GM19372 (cell line): Measurements from ENCODE around the gene FCN3.

Source experiments
- ATAC-seq: cut with Tn5 transposase; IDR thresholded peaks from one replicate; pipeline ENCODE4 v1.9.1; 2021; ENCODE audit warnings: mild to moderate bottlenecking, low read depth, moderate library complexity; ENCODE audit not compliant: unreplicated experiment

The FCN3 gene

DNA sequence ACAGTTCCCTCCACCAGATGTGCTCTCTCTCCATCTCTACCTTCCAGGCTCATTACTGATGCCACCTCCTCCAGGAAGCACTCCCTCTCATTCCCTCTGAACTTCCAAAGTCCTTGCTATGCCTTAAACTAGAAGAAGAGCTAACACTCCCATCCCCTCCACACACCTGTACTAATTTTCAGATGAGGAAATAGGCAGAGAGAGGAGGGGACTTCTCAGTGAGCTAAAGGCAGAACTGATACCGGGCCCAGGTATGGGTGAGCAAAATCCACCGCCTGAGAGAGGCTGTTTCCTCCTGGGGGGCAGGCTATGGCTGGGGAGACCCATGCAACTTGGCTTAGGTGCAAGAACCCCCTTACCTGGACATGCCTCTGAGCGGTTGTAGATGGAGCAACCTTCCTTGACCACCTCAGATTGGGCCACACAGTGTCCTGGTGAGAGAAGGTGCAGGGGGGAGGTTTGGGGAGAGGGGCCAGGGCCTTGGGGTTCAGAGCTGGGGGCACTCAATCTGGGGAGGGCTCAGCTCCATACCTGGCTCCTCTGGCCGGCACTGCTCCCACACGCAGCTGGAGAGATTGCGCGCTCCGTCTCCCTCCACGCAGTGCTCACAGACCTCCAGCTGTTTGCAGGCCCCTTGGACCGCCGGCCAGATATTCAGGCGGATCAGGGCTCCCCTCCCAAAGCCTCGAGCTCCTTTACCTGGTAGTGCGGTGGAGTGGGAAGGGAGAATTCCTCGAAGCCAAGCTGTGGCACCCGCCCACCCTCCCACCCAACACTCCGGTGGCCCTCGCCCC, 7.5 kb upstream of the FCN3 start:
- ATAC-seq = no peak

DNA sequence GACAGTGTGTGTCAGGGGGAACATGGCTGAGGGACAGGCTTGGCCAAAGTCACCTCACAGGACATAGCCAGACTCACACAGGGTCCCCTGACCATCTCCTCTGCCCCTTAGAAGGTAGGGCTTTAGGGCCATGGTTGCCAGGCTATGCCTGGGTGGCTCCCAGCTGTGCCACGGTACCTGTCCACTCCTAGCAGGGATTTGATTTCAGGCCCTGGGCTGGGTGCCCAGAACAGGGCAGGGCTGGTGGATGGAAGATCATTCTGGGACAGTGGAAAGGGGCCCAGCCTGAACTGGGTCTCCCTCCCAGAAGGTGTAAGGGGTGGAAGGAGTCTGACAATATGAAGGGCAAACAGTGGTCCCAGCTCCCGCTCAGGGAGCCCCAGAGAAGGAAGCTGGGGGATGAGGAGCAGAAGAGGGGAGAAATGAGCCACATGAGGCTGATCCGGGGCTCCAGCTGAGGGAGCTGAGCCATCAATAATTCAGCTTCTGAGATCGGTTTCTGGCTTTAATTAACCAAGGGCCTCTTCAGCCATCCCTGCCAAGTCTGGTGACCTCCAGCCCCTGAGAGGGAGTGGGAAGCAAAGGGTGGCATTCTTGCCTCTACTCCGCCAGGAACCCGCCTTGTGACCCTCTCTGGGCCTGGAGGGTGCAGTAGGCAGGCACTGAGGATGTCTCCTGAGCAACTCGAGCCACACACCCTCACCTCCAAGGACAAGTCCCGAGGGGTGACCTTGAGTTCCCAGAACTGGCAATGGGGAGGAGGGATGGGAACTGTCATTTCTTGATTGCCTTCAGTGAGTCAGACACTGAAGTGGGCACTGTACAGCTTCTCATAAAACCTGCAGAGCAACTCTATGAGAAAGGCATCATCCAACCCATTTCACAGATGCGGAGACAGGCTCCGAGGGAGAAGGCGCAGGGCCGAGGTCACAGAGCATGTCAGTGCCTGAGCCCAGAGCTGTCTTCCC, 6.4 kb upstream of the FCN3 start:
- ATAC-seq = no peak

DNA sequence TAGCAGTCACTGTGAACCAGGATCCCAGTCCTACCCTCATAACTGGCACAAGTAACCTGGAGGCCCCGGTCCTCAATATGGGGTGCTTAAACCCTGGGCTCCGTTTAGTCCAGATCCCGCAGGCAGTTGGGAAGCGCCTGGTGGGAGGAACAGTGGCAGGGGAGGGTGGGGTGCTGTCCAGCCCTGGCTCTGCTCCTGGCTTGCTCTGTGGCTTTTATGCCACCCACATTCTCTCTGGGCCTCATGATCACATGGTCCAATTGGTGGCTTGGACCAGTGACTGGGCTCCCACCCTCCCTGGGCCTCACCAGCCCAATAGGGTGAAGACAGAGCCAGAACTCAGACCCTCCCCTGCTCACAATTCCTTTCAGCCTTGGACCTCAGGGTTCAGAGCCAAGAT, 5.6 kb upstream of the FCN3 start:
- ATAC-seq = no peak

DNA sequence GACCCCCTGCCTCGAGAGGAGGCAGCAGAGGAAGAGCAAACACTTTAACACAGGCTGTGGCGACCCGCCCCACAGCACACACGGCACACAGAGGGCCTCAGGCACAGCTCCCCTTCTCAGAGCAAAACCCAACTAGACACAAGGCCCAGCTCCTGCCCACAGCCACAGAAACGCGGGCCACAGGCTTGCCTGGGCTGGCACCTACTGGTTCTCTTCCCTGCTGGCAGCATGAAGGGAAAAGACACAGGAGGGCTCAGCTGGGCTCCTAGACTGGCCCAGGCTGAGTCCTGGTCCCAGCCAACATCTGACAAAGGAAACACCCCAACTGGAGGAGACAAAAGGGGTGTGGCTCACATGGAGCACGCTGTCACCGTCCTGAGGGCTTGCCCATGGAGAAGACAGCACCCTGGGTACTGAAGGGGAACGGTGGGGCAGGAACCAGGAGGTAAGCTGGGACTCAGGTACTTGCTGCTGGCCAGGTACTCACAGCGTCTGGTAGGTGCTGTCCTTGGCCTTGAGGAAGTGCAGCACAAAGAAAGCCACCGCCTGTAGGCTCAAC, 5.0 kb upstream of the FCN3 start:
- ATAC-seq = no peak

DNA sequence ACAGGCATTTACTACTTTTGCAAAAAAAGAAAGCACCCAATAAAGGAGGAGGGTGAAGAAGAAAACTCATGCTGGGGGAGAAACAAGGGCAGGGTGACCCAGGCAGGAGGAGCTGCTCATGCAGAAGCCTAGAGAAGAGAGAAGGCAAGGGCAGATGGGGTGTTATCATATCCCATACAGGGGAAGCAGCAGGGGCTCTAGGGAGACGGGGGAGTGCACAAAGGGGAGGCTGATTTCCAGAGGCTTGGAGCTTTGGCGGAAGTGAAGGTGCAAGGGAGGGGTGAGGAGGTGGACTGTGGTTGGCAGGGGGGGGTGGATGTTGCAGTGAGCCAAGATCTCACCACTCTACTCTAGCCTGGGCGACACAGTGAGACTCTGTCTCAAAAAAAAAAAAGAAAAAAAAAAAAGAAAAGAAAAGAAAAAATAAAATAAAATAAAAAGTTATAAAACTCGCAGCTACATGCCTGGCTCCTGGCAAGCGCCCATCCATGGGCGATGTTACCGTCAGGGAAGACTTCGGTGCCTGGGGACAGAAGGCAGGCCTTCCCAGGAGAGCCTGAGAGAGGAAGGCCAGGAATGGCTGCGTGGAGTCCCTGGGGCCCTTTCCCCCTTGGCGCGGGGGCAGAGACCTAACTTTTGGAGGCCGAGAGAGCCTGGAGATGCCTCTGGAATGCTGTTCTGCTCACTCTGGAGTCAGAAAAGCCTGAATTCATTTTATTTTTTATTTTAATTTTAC, 3.3 kb upstream of the FCN3 start:
- ATAC-seq = no peak

DNA sequence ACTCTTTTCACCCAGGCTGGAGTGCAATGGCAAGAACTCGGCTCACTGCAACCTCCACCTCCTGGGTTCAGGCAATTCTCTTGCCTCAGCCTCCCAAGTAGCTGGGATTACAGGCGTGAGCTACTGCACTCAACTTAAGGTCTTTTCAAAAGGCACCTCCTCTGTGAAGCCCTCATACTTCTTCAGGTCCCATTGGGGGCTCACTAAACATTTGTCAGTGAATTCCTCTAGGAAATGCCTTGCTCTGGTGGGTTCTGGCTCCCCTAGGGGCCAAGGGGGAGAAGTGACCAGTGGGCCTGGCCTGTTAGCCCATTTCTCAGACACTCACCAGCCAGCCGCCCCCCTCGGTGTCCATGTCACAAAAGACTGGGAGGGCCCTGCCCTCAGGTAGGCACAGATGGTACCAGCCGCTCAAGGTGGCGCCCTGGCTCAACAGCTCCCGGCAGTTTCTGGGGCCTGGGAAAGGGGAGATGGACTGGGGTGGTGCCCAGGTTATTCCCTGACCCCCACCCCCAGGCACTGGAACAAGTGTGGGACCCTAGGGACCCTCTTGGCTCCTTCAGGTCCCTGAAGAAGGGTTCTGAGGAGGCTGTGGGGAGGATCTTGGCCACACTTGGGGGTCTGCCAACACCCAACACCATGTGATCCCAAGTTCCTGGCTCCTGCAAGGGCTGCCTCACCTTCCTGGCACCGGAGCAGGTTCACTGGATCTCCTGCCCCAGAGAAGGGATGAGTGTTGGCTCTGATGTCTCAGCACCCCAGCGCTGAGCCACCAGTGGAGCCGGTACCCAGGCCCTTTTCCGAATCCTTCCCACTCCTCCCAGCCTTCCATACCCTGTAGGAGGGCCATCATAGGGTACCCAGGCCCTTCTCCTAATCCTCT, 1.6 kb downstream of the FCN3 start:
- ATAC-seq = no peak

DNA sequence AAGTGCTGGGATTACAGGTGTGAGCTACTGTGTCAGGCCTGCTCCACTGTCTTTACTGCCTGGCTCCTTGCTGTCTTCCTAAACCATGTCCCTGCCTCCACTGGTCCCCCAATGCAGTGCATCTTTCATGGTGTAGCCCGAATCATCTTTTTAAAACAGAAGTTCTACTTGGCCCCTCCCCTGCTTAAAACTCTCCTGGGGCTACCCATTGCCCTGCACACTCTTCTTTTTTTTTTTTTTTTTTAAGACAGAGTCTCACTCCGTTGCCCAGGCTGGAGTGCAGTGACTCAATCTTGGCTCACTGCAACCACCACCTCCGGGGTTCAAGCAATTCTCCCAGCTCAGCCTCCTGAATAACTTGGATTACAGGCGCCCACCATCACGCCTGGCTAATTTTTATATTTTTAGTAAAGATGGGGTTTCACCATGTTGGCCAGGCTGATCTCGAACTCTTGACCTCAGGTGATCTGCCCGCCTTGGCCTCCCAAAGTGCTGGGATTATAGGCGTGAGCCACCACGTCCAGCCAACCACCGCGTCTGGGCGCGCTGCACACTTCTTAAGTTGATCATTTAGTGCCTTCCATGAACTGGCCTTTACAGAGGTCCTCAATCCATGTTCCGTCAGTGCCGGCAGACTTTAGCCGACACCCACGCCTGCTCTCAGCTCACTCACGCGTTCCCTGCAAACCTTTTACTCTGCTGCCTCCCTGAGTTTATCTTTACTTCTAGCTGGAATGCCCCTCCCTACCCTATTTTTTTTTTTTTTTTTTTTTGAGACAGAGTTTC, 2.4 kb downstream of the FCN3 start:
- ATAC-seq = no peak

DNA sequence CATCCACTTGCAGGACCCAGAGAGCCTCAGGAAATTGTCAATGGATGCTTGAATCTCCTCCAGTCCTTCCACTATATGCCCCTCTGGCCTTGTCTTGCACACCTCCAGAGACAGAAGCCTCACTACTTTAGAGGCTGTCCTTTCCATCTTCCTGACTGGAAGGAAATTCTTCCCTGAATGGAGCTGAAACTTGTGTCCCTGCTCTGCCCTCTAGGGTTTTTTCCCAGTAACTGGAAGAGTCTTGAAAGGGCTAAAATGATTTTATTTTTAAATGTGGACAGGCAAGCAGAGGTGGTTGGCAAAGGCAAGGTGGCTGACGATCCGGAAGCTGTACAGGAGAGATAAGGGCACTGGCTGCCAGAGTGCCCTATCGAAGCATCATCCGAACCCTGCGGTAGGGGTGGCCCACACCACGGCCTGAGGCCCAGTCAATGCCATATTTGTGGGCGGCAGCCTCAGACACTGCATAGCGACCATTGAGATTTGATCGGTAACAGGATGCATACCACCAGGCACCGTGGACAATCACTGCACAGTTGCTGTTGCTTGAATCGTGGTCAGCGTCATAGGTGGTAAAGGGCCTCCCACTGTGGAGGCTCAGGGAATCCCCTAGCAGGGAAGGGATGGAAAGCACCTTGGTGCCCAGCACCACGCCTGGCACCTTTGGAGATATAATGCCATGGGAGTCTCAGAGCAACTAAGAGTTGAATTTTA, 5.6 kb downstream of the FCN3 start:
- ATAC-seq = no peak

DNA sequence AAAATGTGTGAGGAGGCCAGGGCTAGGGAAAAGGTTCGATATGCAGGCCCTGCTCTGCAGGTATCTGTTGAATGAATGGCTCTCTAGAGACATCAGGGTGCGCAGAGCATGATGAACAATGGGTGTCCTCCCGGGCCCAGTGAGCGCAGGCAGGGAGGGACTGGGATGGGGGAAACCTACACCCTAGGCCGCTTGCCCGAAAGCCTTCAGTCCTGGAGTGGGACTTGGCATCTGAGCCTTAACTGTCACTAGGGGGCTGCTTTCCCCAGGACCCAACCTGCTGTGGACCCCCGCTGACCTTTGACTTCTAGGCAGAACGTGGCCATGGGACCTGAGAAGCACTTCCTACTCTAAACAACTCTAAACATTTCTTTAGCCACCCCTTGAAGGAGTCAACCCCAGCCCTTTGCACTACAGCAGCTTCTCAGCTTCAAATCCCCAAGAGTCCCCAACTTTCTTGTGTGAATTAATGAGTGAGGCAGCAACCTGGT, 7.4 kb downstream of the FCN3 start:
- ATAC-seq = no peak

DNA sequence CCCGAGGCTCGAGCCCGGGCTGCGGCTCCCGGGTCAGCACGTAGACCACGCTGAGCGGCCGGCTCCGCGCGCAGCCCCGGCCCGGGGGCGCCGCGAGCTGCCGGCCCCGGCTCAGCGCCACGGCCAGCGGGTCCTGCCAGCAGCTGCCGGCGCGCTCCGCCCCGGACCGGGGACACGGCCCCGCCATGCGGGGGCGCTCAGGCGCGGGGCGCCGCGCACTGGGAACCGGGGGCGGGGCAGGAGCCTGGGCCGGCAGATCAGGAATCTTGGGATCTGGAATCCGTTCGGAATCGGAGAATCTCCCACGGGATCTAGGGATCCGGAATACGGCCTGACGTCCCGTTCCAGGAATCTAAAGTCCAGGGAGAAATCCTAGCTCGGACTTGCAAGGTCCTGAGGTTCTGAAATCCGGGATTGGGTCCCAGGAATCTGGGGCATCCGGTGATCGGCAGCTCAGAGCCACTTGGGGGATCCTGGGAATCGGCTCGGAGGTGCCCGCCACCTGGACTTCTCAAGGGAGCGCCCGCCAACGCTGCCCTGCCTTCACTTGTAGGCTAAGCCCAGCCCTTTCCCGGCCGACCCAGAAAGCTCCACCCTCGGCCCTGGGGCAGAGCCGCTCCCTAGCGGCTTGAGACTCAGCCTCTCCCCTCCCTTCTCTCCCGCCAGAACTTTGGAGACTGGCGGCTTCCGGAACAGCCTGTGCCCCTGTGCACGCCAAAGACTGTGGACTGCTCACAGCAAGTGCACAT, 8.0 kb downstream of the FCN3 start, which contains the start of gene MAP3K6:
Gene MAP3K6, minus strand, starts transcription at position 551 of the 749 bp plus-strand sequence. Its CDS starts 364 bp downstream, at position 187.
- no peak for ATAC-seq

DNA sequence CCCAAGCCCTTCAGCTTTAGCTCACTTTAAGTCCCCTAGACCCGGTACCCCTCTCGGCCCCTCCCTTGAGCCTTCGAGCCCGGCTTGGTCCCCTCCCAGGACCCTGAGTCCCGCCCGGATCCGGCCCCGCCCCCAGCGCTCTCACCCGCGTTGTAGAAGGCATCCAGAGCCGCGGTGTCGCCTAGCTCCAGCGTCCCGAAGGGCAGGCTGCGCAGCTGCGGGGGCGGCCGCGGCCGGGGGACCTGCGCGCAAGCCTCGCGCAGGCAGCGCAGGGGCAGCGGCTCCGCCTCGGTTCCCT, 8.6 kb downstream of the FCN3 start:
- no peak for ATAC-seq

DNA sequence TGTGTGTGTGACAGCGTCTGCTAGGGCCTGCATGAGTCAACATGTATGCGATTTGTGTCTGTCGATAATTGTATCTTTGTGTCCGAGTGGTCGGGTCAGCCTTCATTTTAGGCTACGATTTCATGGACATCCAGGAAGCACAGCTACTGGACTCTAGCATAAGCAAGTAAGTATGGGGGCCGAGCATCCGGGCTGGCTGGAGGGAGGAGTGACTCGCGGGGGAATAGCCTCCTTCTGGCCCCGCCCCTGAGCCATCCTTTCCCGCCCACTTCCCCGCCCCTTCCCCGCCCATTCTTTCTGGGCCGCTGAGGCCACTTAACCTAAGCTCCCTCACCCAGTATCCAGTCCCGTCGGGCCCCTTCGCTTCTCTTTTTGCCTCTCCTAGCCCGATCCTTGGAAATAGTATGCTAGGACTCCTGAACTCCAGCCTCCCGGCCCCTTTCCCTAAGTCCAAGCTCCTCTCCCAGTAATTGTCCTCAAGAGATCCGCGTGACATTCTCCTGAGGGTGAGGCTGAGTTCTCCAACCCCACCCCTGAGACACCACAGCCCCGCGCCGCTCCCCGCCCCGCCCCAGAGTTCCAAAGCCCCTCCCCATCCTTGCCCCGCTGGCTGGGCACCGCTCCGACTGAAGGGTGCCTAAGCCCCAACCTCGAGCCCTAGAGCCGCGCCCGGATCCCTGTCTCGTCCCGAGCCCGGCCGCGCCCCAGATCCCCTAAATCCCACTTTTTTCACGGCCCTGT, 9.1 kb downstream of the FCN3 start:
- peak; percentile 44 for ATAC-seq

DNA sequence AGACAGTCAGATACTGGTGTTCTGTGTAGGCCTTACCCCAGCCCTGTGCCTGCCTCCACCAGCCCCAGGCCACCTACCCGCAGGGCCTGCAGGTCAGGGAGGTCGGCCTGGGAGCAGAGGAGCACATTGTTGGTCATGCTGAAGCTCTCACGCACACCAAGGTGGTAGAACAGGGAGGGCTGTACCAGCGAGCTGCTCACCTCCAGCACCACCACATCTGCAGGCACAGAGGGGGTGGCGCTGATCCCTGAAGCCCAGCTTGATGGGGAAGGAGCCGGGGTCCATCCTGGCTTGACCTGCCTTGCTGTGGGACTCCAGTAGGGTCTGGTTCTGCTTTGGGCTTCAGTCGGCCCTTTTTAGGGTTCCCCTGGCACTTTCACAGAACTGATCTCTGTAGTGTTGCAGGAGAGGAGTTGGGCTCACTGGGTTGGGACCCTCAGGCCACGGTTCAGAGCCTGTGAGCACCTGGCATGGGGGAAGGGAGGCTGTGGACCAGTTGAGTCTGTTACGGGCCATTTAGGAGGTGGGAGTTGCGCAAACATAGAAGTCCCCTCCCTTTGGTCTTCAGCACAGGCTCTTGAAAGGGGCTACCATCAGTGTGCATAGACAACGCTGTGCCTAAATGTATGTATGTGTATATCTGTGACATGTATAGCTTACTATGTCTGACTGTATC, 9.8 kb downstream of the FCN3 start:
- no peak for ATAC-seq

DNA sequence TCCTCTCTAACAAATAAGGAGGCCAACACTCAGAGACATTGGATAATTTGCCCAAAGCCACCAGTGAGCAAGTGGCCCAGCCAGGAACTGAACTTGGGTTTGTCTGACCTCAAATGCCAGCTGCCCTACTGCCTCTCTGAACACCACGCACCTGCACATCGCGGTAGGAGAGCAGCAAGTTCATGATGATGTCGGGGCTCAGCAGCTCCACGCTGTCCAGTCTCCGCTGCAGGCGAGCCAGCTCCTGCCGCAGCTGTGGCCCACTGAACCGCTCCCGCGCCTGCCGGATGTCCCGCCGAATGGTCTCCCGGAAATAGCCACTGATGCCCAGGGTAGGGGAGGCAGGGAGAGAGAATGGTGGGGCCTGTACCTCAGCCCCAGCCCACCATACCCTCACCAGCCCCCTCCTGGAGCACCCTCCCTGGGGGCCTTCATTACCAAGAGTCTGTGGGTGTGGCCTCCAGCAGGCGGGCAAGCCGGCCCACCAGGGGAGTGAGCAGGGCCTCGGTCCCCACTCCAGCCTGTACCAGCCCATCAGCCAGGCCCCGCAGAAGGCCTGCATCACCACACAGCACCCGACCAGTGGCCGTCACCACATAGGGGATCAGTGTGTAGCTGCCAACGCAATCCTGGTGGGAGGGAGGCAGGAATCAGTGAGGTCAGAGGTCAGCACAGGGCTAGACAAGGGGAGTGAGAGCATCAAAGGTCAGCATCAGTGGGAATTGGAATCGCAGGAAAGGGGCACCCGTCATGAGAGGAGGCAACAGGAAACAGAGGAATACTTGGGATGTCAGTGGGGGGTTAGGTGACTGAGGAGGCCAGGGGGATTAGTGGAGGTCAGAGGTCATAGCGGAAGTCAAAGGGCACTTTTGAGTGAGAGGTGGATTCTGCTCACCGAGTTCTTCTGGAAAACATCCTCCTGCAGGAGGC, 10.6 kb downstream of the FCN3 start:
- ATAC-seq = no peak

DNA sequence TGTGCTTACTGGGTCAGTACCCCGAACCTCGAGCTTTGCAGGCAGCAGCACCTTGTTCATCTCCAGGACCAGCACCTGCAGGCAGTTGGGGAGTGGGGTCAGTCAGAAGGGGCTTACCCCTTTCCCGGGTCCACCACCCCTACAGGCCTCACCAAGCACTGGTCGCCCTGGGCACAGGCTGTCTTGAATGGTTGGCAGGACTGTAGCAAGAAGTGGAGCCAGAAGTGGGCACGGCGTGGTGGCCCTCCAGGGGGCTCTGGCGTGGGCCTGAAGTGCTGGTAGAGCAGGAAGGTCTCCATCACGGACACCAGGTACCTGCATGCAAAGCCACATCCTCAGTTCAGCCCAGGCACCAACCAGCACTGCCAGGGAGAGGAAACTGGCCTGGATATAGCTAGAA, 13.1 kb downstream of the FCN3 start:
- ATAC-seq = no peak
